Stimulated activated CD4-positive, alpha-beta T cell treated with anti-CD3 and anti-CD28 coated beads, TNF-alpha, amount 100 ng/mL, for 24 hours (primary cell): ENCODE results near the gene CMTM5.
"Not testable (repeated sequence)": the region's sequence is repeated elsewhere in the genome, so short reads cannot be mapped to it uniquely, and the experiment has no call there.

ENCODE experiments used
- DNase-seq, 3 experiments: peaks; one replicate each; pipeline ENCODE4 v3.0.0-alpha.2; 2020; ENCODE audit warnings: low read depth in 3 of 3

The CMTM5 gene

DNA sequence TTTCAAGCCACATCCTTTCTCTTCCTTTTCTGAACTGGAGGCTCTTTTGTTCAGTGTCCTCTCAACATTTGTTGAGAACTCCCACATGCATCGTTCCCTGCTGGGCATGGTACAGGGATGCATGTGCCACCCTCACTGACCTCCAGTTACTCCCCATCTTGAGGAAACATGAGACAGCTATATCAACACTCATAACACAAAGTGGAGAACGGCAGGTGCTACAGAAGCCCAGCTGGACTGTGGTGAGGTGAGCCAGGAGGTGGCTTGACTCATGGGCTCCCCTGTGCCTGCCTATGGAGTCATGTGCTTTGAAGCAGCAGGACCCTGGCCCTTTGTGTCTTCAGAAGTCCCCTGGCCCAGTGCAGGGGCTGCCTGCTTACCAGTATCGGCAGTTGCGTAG lies 21.5 kb downstream of the CMTM5 start:
- no peak for DNase-seq

DNA sequence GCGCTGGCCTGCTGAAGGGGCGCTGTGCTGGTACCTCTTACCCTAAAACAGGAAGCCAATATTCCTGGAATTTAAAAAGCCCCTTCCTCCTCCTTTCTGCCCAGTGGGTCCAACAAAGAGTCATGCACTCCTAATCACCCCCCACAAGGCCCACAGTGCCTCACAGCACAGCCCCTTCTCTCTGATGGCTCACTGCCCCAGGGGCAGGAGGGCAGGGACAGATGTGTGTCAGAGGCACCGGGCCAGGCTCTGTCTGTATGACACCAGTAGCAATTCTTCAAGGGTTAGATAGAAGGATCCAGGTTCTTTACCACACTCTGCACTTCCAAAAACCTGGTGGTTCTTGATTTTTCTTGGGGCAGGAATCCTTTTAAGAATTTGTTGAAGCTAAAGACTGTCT lies 22.3 kb downstream of the CMTM5 start:
- DNase-seq, result no peak

DNA sequence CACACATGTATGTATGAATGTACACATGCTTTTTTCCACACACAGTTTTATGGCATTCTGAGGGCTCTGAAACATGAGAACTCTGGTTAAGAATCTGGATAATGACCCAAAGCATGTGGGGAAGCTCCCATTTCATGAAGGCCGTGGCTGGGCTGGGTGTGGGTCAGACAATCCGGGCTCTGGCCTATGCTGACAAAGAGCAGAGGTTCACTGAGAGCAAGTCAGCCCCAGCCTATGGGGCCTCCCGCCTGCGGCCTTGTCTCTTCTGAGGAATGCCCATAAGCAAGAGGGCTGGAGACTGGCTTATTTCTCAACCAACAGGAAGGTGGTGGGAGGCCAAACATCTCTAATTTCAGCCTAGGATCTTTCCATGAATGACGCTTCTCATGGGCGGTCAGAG lies 22.7 kb downstream of the CMTM5 start:
- DNase-seq, result no peak

DNA sequence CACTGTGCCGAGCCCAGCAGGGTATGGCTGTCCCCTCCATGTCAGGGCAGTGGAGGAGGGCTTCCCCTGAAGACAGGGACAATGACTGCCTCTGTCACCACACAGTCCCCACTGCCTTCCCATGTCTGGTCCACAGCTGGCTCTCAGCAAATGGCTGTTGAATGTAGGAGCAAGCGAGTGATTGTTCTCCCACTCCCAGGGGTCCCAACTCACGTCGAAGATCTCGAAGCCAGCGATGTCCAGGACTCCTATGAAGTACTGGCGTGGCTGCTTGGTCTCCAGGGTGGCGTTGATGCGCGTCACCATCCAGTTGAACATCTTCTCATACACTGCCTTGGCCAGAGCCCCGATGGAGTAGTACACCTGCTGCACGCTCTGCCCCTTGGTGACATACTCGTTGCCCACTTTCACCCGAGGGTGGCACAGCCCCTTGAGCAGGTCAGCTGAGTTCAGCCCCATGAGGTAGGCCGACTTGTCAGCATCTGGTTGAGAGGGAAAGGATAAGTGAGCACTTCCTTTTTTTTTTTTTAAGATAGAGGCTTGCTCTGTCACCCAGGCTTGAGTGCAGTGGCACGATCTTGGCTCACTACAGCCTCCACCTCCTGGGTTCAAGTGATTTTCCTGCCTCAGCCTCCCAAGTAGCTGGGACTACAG lies 23.8 kb downstream of the CMTM5 start:
- DNase-seq, result not testable (repeated sequence)

DNA sequence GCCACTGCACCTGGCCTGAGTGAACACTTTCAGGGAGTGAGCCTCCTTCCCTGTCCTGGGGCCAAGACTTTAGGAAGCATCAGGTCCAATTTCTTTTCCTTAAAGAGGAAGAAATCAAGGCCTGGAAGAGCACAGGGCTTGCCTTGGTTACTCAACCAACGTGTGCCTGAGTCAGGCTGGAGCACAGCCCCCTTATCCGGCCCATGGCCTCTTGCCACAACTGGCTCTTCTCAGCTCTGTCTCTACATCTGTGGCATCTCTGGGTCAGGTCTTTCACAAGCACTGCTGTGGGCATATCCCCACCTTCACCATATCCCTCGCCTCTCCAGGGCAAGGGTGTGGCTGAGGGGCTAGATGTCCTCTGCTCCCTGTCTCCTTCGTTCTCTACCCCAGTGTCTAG lies 24.4 kb downstream of the CMTM5 start:
- no peak for DNase-seq

DNA sequence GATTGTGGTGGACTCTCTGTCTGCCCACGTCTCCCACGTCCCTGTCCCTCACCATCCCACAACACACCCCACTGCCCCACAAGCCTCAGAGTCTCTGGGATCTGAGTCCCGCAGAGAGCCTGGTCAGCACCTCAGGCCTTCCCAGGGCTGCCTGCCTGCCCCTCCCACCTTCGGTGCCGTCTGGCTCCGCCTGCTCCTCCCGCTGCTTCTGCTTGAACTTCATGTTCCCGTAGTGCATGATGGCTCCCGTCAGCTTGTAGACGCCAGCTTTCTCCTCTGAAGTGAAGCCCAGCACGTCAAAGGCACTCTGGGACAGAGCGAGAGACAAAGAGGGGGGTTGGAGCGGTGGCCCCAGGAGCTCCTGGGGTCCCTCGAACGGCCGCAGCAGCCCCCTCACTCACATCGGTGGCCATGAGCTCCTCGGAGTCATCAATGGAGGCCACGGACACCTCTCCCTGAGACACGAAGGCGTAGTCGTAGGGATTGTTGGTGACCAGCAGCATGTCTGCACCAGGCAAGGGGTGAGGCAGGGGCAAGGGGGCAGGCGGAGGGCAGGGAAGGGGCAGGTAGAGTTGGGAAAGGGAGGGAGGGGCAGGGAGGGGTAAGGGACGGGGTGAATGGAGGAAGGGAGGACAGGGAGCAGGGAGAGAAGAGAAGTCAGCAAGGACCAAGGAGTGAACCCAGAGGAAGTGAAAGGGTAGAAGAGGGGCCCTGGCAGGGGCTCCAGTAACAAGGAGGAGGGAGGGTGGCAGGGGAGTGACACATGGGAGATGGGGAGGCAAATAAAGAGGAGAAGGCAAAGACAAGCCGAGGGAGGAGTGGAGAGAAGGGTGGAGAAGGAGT lies 25.7 kb downstream of the CMTM5 start:
- DNase-seq, result no peak

DNA sequence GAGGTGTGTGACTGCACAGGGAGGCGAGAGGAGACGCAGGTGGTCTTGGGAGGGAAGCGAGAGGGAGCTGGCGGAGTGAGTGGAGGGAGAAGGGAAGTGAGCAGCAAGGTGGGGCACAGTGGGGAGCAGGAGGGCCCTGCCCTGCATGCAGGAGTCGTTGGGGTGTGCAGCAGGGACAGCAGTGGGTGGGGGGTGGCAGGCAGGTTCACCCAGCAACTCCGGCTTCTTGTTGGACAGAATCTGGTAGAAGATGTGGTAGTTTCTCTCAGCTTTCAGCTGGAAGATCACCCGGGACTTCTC lies 26.2 kb downstream of the CMTM5 start:
- DNase-seq, result no peak

DNA sequence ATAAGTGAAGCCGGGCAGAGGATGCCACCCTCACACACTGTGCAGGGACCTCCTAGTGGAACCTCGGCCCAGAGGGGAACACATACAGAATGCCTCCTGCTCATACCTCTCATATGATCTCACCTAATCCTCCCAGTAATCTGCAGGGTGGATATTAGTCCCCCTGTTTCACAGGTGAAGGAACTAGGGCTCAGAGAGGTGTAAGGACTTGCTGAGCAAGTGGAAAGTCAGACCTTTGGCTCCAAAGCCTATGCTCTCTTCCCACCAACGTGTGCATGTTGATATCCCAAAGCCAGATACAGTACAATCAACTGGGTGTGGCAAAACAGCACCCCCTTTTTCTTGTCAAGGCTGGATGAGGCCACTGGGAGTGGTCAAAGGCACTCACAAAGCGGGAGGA lies 27.1 kb downstream of the CMTM5 start:
- DNase-seq, result no peak

DNA sequence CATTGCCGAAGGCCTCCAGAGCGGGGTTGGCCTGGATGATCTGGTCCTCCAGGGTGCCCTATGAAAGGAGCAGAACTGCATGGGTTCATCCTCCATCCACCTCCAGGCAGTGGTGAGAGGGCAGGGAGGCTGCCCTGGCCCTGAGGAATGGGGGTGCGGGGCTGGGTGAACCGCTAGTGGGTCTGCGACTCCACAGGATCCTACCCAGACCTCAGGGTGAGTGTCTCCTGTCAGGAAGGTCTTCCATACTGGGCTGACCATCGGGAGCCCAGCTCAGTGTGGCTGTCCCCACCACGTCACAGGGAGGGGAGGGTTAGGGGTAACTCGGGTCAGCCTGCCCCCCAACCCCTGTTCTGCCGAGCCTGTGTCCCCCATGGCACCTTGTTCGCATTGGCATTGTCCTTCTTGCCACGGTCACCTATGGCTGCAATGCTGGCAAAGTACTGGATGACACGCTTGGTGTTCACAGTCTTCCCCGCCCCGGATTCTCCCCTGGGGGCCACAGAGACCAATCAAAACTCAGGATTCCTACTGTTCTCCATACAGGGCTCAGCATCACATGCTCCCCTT lies 27.6 kb downstream of the CMTM5 start:
- DNase-seq, result no peak

DNA sequence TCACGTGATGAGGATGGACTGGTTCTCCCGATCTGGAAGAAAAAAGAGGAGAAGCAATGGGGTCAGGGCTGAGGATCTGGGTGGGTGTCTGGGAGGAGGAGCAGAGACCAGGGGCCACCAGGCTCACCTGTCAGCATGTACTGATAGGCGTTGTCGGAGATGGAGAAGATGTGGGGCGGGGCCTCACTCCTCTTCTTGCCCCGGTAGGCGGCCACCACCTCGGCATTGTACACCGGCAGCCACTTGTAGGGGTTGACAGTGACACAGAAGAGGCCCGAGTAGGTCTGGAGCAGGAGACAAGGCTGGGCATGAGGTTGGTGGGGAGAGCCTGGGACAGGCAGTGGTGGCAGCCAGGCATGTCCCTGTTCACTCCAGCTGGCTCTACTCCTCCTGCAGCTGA lies 28.2 kb downstream of the CMTM5 start:
- no peak for DNase-seq

DNA sequence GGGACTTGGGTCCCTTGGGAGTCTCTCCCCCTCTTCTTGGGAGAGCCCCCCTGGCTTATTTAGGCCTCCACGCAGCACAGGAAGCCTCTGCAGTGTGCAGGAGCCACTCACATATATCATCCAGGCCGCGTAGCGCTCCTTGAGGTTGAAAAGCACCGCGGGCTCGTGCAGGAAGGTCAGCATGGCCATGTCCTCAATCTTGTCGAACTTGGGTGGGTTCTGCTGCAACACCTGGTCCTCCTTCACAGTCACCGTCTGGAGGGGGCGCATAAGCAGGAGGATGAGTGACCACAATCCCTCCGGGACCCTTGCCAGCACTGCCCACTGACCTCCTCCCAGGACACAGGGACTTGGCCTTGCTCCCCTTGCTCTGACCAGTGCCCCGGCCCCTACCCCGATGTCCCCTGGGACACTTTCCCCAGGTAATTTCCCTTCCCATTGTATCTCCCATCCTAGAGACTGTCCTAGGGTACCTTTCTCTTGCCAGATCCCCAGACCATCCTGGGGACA lies 28.7 kb downstream of the CMTM5 start:
- no peak for DNase-seq

DNA sequence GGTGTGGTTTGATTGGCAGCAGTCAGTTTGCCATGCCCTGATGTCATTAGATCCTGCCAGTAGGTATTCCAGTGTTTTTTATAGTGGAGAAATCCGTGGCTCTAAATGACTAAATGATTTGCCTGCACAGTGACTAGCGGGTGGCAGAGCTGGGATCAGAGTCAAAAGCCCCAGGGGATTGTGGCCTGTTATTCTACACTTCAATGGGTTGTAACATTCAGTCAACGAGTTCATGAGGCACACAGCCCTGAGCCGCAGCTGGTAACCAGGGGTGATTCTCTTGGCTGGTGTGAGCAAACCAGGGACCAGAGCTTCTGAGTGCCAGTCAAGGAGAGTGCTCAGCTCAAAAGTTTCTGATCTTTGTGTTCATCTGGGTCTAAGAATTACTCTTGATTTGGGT lies 29.4 kb downstream of the CMTM5 start:
- no peak for DNase-seq

DNA sequence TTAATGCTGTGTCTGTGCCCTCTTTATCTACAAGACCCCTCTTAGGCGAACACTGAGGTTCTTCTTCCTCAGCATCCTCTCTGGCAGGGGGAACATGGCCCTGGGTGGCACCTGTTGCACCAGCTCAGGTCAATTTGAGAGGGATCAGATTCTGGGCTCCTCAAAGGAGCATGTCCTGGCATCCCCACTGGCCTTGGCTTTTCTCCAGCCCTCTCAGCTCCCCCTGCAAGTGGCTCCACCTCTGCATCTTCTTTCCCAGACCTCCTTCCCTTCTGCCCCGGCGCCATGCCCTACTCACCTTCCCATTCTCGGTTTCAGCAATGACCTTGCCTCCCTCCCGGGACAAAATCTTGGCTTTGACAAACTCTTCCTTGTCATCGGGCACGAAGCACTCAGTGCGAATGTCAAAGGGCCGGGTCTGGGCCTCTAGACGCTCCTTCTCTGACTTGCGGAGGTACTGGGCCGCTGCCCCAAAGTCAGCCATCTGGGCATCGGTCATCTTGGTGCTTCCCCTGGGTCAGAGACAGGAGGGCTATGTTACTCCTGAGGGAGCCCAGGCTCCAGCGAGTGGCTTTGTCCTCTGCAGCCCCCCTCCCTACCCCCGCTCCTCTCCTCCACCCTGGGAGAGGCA lies 30.0 kb downstream of the CMTM5 start:
- DNase-seq, result no peak

DNA sequence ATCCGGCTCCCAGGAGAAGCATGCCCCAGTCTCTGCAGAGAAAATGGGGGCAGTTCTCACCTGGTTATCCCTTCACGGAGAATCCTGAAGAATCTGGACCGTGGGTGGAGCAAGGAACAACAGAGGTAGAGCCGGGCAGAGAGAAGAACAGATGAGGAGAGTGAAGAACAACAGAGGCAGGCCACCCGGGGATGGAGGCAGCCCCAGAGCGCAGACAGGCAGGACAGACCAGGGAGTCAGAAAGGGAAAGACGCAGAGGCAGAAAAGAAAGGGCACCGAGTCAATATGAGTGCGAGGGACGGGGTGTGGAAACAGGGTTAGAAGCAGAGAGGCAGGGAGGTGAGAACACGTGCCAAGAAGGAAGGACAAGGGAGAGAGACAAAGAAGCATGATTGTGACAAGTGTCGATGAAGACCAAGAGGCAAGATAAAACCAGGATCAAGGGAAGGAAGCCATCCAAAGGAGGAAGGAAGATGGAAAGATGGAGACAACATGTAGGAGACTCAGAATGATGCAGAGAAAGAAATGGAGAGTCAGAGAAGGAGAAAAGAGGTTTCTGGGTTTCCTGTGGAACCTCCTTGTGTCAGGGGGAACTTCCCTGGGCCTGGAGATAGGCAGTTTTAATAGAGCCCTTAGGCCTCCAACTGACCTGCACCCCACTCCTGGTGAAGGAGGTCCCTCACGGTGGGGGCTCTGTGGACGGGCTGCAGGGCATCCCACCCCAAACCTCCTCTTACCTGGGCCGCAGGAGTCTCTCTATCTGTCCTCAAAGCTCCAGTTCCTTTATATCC lies 30.9 kb downstream of the CMTM5 start, which contains the start of gene MYH6:
TSS of gene MYH6 (minus strand) at position 758 of the 791 bp plus-strand sequence. CDS start 1,050 bp downstream, outside the sequence.
- DNase-seq, result no peak

DNA sequence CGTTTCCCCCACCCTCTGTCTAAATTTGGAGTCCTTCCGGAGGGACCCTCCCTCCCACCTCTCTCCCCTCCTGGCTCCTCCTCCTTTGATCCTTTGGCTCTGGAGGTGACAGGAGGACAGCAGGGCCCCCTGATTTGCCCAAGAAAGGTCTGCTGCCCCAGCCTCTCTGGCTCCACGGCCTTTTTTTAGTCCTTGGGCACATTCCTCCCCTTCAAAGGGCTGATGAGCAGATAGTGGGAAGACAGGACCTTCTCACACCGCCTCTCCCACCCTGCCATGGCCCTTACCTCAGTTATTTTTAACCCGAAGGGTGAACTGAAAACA lies 31.4 kb downstream of the CMTM5 start:
- no peak for DNase-seq

DNA sequence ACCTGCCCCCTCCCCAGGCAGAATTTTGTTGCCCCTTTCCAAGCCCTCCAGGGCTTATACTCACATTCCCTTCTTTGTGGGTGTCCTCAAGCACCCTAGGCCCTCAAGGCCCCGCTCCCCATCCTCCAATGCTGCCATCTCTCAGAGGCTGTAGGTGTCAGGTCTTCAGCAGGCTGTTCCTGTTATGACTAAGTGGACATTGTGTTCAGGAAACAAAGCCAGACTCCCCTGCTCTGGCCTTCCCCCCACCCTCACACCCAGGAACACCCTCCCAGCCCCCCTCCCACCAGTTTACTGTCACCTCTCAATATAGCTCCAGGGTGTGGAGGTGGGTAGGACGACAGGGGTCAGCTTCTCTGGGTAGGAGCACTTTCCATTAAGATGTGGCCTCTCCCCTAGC lies 32.6 kb downstream of the CMTM5 start:
- no peak for DNase-seq

DNA sequence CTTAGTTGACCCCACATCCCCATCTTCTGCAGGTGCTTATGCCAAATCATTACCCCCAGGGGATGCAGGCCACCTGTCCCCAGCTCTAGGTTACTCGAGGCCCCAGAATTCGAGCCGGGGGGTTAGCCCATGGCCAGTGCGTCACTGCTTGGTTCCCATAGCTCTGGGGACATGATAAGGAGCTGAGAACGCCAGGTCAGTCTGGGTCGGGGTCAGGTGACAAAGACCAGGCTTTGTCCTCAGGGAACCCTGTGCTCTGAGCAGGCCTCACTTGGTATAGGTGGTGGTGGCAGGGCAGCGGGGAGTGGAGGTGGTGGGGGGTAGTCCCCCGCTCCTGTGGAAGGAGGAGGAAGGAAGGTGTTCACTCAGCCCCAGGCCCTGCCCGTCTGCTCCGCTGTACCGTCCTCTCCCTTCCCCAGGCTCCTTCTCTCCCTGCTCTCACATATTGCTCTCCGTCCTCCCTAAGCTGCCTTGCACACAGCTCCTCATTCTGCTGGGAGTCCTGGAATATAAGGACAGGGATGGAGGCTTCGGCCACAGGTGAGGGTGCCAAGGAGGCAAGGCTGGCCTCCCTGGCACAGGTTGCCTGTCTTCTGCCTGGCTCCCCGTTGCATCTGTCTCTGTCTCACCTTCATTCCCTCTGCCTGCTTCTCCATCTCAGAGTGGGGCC lies 33.3 kb downstream of the CMTM5 start:
- DNase-seq, result no peak

DNA sequence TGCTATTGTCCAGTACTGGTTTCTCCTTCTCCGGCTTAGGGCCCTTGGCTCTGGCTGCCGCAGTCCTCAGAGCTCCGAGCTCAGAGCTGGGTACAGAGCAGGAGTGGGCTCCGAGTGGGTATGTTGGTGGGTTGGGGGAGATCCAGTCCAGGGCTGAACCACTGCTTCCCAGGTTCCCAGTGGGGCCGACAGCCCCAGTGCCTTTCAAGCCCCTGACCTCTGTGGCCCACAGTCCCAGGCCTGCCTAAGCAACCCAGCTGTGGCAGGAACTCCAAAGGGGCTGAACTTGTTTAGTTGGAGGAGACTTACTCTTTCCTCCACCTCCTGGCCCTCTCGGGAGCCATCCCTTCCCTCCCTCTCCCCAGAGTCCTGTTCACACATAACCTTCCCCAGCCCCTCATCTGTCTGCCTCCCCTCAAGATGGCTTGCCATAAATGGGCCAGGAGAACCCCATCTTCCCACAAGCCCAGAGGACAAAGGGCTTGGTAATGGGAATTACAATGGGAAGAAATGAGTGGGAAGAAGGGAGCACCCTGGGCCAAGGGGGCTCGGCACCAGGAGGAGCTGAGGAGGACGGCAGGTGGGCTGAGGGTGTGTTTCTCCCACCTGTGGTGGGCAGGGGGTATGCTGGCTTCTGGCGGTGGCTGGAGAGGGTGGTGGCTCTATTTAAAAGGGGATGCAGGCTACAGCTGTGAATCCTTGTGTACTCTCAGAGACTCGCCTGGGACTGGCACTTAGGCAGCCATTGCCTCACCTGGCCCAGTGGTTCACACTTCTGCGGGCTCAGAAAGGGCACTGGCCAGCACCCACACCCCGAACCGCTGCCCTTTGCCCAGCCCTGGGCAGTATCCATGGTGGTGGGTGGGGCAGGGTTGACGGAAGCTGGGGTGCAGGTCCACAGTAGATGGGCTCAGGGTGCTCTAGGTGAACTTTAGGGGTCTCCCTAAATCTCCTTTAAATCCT lies 35.0 kb downstream of the CMTM5 start:
- DNase-seq, result no peak

DNA sequence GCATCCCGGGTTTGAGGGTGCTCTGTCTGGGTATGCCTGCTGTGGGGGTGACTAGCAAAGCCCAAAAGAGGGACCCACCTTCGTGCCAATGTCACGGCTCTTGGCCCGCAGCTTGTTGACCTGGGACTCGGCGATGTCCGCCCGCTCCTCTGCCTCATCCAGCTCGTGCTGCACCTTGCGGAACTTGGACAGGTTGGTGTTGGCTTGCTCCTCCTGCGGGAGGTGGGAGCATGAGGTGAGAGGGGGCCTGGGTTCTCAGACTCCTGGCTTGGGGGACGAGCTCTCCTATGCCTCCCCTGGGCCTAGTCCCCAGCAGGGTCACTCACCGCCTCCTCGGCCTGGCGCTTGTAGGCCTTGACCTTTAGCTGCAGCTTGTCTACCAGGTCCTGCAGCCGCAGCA lies 36.8 kb downstream of the CMTM5 start:
- DNase-seq, result no peak

DNA sequence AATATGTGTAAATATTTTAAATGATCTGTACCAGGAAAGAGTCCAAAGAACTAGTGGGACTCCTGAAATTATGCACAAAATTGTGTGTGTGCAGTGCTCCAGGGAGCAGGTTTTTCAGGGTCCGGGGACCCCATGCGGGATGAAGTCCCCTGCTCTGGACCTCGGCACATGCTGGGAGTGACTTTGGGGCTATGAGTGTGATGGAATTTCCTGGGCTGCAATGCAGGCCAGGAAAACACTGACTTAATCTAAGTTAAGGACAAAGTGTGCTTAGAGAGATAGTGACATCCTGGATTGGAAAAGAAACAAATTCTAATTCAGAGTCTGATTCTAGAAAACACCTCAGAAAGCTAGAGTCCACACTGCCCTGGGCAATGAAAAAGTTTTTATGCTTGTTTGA lies 37.4 kb downstream of the CMTM5 start:
- no peak for DNase-seq
